Activated gamma-delta T cell treated with Interleukin-2 at 50 U/mL for 16 hours (primary cell): Measurements from ENCODE around the gene DHPS.
"Not testable (repeated sequence)": the region's sequence is repeated elsewhere in the genome, so short reads cannot be mapped to it uniquely, and the experiment has no call there.

Source experiments
- DNase-seq: peaks from one replicate; pipeline ENCODE4 v3.0.0-alpha.2; 2020

Gene DHPS

DNA sequence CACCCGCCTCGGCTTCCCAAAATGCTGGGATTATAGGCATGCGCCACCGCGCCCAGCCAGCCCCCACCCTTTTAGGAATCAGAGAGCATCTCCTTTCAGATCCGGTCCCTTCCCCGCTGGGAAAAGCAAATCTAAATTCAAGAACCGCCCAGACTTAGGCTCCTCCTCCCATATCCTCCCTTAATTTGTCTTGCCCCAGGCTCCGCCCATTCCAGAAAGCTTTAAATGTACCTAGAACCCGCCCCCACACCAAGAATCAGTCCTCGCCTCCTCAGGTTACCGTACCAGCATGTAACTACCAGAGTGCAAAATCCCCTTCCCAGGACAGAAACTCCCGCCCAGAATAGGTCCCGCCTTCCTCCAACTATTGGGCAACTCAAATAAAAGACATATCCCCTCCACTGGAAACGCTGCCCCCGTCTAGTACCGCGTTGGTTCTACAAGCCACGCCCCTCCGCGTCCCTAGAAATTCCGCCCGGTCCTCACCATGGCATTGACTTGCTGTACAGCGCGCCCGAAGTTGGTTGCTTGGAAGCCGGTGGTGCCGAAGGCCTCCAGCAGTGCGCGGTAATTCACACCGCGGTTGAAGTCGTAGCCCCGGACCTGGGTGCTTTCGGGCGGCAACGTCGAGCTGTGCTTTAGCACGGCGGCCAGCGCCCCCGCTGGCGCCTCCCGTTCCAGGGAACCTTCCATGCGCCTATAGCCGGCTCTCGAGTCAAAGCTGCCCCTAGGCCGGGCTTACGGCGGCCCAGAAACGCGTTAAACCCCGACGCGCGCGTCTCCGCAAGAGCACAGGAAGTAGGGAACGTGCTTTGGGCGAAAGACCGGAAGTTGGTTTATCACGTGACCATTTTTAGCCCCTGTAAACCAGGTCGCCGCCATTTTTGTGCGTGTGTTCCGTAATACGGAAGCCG is at the start of gene DHPS:
Gene DHPS (minus strand): TSS at position 807 of the 914 bp plus-strand sequence. CDS start 114 bp downstream, at position 693.
- peak; percentile 89 for DNase-seq

DNA sequence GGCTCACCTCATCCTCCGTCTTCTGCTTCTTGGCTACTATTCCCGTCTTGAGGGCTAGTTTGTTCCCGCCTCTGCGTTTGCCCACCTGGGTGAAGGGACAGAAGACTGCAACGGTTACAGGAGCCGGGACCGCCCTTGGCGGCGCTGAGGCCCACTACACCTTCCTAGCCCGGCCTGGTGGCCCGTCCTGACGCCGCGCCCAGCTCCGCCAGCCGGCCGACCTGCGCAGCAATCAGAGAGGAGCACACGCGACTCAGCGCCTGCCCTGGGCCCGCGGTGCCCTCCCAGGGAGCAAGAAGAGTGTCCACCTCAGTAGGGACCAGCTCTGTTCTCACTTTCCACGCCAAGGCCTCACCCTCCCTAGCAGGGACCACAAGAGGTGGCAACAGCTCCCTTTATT is 49.7 kb upstream of the DHPS start:
- DNase-seq = no peak

GRCh38 chr19:12730064-12730463 is 48.4 kb upstream of the DHPS start:
- DNase-seq = no peak

GRCh38 chr19:12727745-12728433 is 46.2 kb upstream of the DHPS start:
- no peak for DNase-seq

DNA sequence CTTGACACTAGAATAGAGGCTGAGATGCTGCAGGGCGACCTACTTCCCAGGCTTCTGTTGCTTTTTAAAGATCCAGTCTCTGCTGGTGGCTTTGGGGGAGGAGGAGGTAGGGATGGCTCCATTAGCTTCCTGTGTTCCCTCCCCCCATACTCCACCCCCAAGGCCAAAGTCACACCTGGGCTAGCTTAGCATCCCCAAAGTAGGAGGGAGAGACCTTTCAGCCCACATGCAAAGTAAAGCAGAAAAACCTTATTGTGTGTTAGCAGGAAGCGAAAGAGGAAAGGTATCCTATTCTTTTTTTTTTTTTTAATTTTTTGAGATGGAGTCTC is 45.3 kb upstream of the DHPS start:
- no peak for DNase-seq

DNA sequence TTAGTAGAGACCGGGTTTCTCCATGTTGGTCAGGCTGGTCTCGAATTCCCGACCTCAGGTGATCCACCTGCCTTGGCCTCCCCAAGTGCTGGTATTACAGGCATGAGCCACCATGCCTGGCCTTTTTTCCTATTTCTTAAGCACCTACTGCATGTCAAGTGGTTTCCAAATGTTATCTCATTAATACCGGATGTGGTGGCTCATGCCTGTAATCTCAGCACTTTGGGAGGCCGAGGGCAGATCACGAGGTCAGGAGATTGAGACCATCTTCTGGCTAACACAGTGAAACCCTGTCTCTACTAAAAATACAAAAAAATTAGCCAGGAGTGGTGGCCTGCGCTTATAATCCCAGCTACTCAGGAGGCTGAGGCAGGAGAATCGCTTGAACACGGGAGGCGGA is 43.9 kb upstream of the DHPS start:
- DNase-seq = not testable (repeated sequence)

GRCh38 chr19:12723641-12724426 is 42.2 kb upstream of the DHPS start, which contains the start of gene TNPO2:
TSS of gene TNPO2 (minus strand) at chr19:12723932. CDS start at chr19:12720977, 2,955 bp downstream.
- peak; percentile 56 for DNase-seq

- no peak for DNase-seq
Observed at GRCh38 chr19:12723381-12723640, 41.6 kb upstream of the DHPS start.

DNA sequence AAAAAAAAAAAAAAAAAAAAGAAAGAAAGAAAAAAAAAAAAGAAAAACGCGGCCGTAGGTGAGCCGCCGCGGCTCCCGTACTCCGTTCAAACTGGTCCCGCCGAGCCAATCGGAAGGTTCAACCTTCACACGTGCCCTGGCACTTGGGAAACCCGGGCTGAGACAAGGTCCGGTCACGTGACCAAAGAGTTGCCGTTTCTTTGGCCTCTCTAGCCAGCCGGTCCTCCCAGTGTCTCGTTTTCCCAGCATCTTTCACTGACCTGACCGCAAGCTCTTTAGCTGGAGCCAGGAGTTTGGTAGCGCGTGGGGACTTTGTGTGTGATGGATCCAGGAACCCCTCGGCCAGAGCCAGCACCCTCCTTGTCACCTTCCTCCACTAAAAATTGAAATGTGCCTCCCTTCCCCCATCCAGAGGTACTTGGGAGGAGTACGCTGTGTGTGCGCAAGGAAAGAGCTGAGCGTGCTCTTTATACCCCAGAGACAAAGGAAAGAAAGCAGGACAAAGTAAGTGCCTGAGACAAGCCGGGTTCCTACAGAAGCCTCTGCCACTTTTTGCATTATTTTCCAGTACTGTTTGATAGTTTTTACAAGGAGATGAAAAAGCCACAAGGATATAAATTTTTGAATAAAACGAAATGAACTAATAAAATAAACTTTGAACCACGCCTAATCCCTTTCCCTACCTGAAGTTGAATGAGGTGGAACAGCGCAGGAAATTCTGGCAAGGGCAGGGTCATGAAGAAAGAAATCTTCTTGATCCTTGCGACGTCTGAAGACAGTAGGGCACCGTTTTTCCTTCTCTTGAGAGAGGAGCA is 41.1 kb upstream of the DHPS start:
- DNase-seq = peak; percentile 93

GRCh38 chr19:12721656-12722565 is 40.2 kb upstream of the DHPS start:
- DNase-seq = peak; percentile 47

DNA sequence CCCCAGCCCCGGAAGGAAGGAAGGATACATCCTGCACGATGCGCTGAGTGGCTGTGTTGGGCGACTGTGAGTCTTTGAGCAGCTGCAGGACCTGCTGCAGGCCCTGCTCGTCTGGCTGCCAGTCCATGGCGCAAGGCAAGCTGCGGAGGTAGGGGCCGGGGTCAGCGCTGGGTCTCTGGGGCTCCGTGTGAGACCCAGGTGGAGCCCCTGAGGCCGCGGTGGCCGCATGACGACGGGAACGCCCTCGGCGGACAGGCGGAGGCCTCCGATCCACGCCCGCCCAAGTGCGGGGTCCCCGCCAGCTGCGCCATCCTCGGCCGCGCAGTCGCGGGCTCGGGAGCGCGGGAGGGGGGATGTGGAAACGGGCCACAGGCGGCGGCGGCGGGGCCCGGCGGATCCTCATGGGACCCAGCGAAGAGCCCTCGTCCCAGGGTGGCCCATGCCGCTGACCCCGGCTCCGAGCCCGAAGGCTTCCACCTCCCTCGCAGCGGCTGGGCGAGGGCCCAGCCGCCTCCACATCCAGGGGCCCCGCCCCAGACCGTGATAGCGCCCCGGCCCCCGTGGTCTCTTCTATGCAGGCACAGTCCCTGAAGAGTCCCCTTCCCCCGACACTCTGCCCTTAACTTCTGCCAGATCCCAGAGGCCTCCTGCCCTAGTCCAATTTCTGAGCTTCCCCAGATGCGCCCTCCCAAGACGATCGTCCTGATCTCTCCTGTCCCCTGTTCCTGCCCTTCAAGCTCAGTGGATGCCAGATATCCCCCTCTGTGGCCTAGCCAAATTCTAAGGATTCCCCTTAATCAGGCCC is 39.4 kb upstream of the DHPS start:
- no peak for DNase-seq

DNA sequence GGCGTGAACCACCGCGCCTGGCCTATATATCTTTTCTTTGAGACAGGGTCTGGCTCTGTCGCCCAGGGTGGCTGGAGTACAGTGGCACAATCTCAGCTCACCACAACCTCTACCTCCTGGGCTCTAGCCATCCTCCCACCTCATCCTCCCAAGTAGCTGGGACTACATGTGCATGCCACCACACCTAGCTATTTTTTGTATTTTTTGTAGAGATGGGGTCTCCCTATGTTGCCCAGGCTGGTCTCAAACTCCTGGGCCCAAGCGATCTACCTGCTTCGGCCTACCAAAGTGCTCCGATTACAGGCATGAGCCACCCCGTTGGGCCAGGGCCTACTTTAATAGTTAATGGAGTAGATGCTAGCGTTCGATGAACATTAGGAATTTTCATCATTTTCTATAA is 38.6 kb upstream of the DHPS start:
- no peak for DNase-seq

DNA sequence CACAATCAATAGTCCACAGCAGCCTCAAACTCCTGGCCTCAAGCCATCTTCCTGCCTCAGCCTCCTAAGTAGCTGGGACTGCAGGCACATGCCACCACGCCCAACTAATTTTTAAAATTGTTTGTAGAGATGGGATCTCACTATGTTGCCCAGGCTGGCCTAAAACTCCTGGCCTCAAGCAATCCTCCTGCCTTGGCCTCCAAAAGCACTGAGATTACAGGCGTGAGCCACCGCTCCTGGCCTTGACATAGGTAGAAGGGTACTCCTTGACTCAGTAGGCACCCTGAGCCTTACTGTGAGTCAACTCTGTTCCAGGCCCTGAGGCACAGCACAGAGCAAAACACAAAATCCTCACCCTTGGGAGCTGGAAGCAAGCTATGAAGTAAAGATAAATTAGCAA is 34.2 kb upstream of the DHPS start:
- DNase-seq = no peak

GRCh38 chr19:12715102-12715501 is 33.4 kb upstream of the DHPS start:
- no peak for DNase-seq

DNA sequence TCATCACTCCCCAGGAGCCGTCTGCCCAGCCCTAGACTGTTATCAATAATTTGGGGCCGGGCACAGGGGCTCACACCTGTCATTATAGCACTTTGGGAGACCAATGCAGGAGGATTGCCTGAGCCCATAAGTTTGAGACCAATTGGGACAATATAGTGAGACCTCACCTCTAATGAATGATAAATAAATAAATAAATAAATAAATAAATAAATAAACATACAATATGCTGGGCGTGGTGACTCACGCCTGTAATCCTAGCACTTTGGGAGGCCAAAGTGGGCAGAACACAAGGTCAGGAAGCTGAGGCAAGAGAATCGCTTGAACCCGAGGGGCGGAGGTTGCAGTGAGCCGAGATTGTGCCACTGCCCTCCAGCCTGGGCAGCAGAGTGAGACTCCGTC is 31.6 kb upstream of the DHPS start:
- DNase-seq = not testable (repeated sequence)

DNA sequence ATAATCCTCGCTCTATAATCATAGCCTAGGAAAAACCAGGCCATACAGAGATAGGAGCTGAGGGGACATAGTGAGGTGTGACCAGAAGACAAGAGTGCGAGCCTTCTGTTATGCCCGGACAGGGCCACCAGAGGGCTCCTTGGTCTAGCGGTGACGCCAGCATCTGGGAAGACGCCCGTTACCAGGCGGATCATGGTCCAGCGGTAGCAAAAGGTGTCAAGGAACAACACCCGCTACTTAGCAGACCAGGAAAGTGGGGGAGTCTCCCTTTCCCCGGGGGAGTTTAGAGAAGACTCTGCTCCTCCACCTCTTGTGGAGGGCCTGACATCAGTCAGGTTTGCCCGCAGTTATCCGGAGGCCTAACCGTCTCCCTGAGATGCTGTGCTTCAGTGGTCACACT is 30.4 kb upstream of the DHPS start:
- DNase-seq = not testable (repeated sequence)

DNA sequence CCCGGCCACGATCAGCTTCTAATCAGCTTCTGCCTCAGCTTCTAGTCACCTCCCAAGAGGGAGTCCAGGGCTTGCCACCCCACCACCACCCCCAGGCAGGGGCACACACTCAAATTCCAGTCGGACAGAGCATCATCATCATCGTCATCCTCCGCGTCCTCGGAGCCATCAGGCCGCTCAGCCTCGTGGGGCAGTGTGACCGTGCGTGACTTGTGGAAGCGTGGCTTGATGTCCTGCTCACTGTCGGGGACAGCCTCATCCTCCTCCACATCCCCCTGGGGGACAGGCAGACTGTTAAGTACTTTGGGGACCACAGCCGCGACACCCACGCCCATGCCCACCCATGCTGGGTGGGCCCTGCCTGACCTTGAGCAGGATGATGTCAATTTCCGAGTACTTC is 29.5 kb upstream of the DHPS start:
- no peak for DNase-seq

- no peak for DNase-seq
Observed at GRCh38 chr19:12708641-12709040, 27.0 kb upstream of the DHPS start.

DNA sequence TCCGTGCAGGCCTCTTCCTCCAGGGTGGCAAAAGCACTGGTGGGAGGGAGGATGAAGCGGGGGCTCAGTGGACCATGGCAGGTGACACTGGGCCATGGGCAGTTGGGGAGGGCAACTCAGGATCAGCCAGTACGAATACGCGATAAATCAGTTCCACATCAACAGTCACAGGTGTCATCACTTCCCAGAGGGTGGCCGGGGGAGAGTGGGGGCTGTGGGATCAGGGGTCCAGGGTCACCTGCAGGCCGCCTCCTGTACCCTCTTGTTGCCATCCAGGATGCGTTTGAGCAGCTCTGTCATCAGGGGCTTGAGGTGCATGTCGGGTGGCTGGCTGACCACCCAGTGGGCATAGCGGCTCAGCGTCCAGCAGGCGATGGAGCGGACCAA is 24.6 kb upstream of the DHPS start:
- DNase-seq = no peak

- no peak for DNase-seq
Observed at GRCh38 chr19:12705654-12706331, 24.1 kb upstream of the DHPS start.
